Measurements from ENCODE around the gene TULP4.
"Not testable (repeated sequence)": the region's sequence is repeated elsewhere in the genome, so short reads cannot be mapped to it uniquely, and the experiment has no call there.

The TULP4 gene

DNA sequence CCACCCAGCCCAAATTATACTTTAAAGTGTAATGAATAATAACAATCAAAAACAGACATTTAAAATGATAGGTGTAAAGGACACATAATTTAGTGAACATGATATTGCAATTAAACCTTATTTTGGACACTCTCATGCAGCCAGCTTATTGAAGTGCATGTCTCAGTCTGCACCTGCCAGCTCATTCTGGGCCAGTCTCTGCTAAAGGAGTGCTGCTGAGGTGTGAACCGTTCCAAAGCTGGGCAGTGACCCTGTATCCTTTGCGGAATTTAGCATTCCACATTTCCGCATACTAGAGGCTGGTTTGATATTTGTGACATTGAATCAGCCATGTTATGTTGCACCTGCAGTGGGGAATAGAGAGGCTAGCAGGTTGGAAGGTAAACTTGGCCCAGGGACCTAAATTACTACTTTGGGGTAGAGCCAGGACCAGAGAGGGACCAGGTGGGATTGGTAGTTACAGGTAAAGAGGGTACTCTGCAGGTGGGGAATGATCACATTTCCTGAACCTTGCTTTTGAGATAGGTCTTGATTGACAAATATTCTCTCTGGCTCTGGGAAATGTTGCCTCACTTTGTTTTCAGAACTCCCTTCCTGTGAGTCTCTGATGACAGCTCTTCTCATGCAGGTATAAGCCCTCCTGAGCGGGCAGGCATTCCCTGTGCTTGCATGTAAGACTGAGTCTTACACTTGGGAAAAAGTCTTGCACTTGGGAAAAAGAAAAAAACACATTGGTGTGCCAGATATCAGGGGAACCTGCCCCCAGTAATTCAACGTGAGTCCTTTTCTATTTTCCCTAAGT, 26.2 kb downstream of the TULP4 start:
- no peaks in the 10 kb centered on the region for H3K4me1 ChIP-seq (ENCODE audit: control insufficient read depth, insufficient read depth, low read depth, low read length)

DNA sequence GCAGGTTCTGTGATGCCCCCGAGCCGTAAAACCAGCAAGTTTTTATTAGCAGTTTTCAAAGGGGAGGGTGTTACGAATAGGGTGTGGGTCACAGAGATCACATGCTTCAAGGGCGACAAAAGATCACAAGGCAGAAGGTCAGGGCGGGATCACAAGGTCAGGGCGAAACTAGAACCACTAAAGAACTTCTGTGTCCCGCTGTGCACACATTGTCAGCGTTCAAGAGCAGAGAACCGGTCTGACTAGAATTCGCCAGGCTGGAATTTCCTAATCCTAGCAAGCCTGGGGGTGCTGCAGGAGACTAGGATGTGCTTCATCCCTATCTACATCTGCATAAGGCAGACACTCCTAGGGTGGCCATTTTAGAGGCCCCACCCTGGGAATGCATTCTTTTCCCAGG, 26.9 kb downstream of the TULP4 start:
- not testable (repeated sequence) for H3K4me2 ChIP-seq (ENCODE audit: low read length, poor library complexity, severe bottlenecking); H3K4ac ChIP-seq (ENCODE audit: low read depth in 1 of 2, low read length in 2 of 2); H2AFZ ChIP-seq (ENCODE audit: low read depth, low read length); H2AK5ac ChIP-seq (ENCODE audit: low read length, severe bottlenecking); DNase-seq; H2BK5ac ChIP-seq (ENCODE audit: low read depth, low read length, poor library complexity, severe bottlenecking); H3K9me3 ChIP-seq (ENCODE audit: control insufficient read depth, low read length); H3K27me3 ChIP-seq (ENCODE audit: control insufficient read depth in 1 of 2, insufficient read depth in 1 of 2, low read length in 2 of 2); H2BK12ac ChIP-seq (ENCODE audit: low read length in 2 of 2); H3K23ac ChIP-seq (ENCODE audit: low read length in 2 of 2); H4K8ac ChIP-seq (ENCODE audit: low read length); H3K36me3 ChIP-seq (ENCODE audit: control insufficient read depth in 1 of 2, insufficient read depth in 2 of 2, low read depth in 1 of 2, low read length in 2 of 2); H3K14ac ChIP-seq (ENCODE audit: low read length in 2 of 2); H3K18ac ChIP-seq (ENCODE audit: low read depth in 1 of 2, low read length in 2 of 2); H2BK15ac ChIP-seq (ENCODE audit: low read depth, poor library complexity, severe bottlenecking); H3K9ac ChIP-seq (ENCODE audit: low read length); H3K27ac ChIP-seq (ENCODE audit: low read length, poor library complexity, severe bottlenecking); H4K91ac ChIP-seq (ENCODE audit: low read length); H3K4me1 ChIP-seq (ENCODE audit: control insufficient read depth, insufficient read depth, low read depth, low read length); H2BK120ac ChIP-seq (ENCODE audit: low read depth, low read length); H3K4me3 ChIP-seq (ENCODE audit: insufficient read depth in 1 of 2, low read depth in 1 of 2, low read length in 2 of 2)
- H3K79me1 ChIP-seq (replicated peaks; ENCODE audit: low read length, poor library complexity, severe bottlenecking), result peaks cover 26% of the 10 kb centered on the region
- WGBS, result 75% methylated on average over 10 of the region's 10 CpGs

More for the DNA sequence above, 26.2 kb downstream of the TULP4 start:
- Histone ChIP-seq H3K9ac (ENCODE audit: low read length) (no peak overlapping the region), H3K27me3 (ENCODE audit: control insufficient read depth in 1 of 2, insufficient read depth in 1 of 2, low read length in 2 of 2) (no peaks in the 10 kb centered on the region), H3K4ac (ENCODE audit: low read depth in 1 of 2, low read length in 2 of 2) (no peak overlapping the region), H3K23ac (ENCODE audit: low read length in 2 of 2) (no peak overlapping the region), H2BK120ac (ENCODE audit: low read depth, low read length) (no peak overlapping the region), H3K18ac (ENCODE audit: low read depth in 1 of 2, low read length in 2 of 2) (no peak overlapping the region), H3K14ac (ENCODE audit: low read length in 2 of 2) (no peak overlapping the region), H3K36me3 (ENCODE audit: control insufficient read depth in 1 of 2, insufficient read depth in 2 of 2, low read depth in 1 of 2, low read length in 2 of 2) (peaks cover 2 to 6% of the 10 kb centered on the region in 2 experiments), H2BK15ac (ENCODE audit: low read depth, poor library complexity, severe bottlenecking) (no peak overlapping the region), H2AK5ac (ENCODE audit: low read length, severe bottlenecking) (no peak overlapping the region), H3K4me2 (ENCODE audit: low read length, poor library complexity, severe bottlenecking) (no peak overlapping the region), H3K79me1 (replicated peaks; ENCODE audit: low read length, poor library complexity, severe bottlenecking) (peaks cover 30% of the 10 kb centered on the region), H4K8ac (ENCODE audit: low read length) (no peak overlapping the region), H3K4me3 (ENCODE audit: insufficient read depth in 1 of 2, low read depth in 1 of 2, low read length in 2 of 2) (no peak overlapping the region), H2BK12ac (ENCODE audit: low read length in 2 of 2) (no peak overlapping the region), H2BK5ac (ENCODE audit: low read depth, low read length, poor library complexity, severe bottlenecking) (no peak overlapping the region), H2AFZ (ENCODE audit: low read depth, low read length) (no peak overlapping the region), H3K27ac (ENCODE audit: low read length, poor library complexity, severe bottlenecking) (no peak overlapping the region), H4K91ac (ENCODE audit: low read length) (no peak overlapping the region), H3K9me3 (ENCODE audit: control insufficient read depth, low read length) (peaks cover 2% of the 10 kb centered on the region)
- 99% methylated on average over 5 of the region's 5 CpGs for WGBS
- no peak for DNase-seq

DNA sequence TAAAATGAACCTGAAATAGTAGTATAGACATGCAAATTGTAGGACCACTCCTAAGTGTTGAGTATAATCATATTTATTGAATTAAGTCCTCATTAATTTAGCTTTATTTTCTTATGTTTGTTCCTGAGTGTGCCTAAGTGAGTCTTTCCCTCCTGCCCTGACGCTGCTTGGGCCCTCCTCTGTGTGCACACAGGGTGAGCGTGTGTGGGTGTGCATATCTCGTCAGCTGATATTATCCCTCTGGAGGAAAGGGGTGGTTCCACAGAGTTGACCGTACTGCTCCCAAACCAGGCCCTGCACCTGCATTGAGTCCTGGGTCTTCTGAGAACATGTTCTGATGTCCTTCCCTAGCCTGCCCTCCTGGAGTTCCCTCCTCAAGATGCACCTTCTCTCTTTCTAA, 28.0 kb downstream of the TULP4 start:
- H2AFZ ChIP-seq (ENCODE audit: low read depth, low read length), result no peak overlapping the region
- H4K91ac ChIP-seq (ENCODE audit: low read length), result no peak overlapping the region
- H2BK15ac ChIP-seq (ENCODE audit: low read depth, poor library complexity, severe bottlenecking), result no peak overlapping the region
- no peak overlapping the region for H3K9ac ChIP-seq (ENCODE audit: low read length)
- H2BK5ac ChIP-seq (ENCODE audit: low read depth, low read length, poor library complexity, severe bottlenecking), result no peak overlapping the region
- H2BK120ac ChIP-seq (ENCODE audit: low read depth, low read length), result no peak overlapping the region
- no peak overlapping the region for H3K14ac ChIP-seq (ENCODE audit: low read length in 2 of 2)
- H4K8ac ChIP-seq (ENCODE audit: low read length), result no peak overlapping the region
- no peak overlapping the region for H3K4me2 ChIP-seq (ENCODE audit: low read length, poor library complexity, severe bottlenecking)
- no peak overlapping the region for H3K27ac ChIP-seq (ENCODE audit: low read length, poor library complexity, severe bottlenecking)
- no peak for DNase-seq
- no peak overlapping the region for H3K4ac ChIP-seq (ENCODE audit: low read depth in 1 of 2, low read length in 2 of 2)
- H3K18ac ChIP-seq (ENCODE audit: low read depth in 1 of 2, low read length in 2 of 2), result no peak overlapping the region
- H3K27me3 ChIP-seq (ENCODE audit: control insufficient read depth in 1 of 2, insufficient read depth in 1 of 2, low read length in 2 of 2), result no peaks in the 10 kb centered on the region
- no peaks in the 10 kb centered on the region for H3K4me1 ChIP-seq (ENCODE audit: control insufficient read depth, insufficient read depth, low read depth, low read length)
- H3K36me3 ChIP-seq (ENCODE audit: control insufficient read depth in 1 of 2, insufficient read depth in 2 of 2, low read depth in 1 of 2, low read length in 2 of 2), result peaks cover 2 to 6% of the 10 kb centered on the region in 2 experiments
- H2BK12ac ChIP-seq (ENCODE audit: low read length in 2 of 2), result no peak overlapping the region
- H2AK5ac ChIP-seq (ENCODE audit: low read length, severe bottlenecking), result no peak overlapping the region
- H3K4me3 ChIP-seq (ENCODE audit: insufficient read depth in 1 of 2, low read depth in 1 of 2, low read length in 2 of 2), result no peak overlapping the region
- H3K9me3 ChIP-seq (ENCODE audit: control insufficient read depth, low read length), result no peaks in the 10 kb centered on the region
- WGBS, result 95% methylated on average over 4 of the region's 4 CpGs
- H3K79me1 ChIP-seq (replicated peaks; ENCODE audit: low read length, poor library complexity, severe bottlenecking), result peaks cover 26% of the 10 kb centered on the region
- no peak overlapping the region for H3K23ac ChIP-seq (ENCODE audit: low read length in 2 of 2)

DNA sequence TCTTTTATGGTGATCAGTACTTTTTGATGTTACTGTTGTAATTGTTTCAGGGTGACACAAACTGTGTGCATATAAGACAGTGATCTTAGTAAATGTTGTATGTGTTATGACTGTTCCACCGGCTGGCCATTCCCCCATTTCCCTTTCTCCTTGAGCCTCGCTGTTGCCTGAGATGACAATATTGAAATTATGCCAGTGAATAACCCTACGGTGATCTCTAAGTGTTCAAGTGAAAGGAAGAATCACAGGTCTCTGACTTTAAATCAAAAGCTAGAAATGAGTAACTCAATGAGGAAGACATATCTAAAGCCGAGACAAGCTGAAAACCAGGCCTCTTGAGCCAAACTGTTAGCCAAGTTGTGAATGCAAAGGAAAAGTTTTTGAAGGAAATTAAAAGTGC, 32.3 kb downstream of the TULP4 start:
- Histone ChIP-seq H3K4me1 (ENCODE audit: control insufficient read depth, insufficient read depth, low read depth, low read length) (no peaks in the 10 kb centered on the region), H2BK15ac (ENCODE audit: low read depth, poor library complexity, severe bottlenecking) (no peak overlapping the region), H3K9ac (ENCODE audit: low read length) (no peak overlapping the region), H3K14ac (ENCODE audit: low read length in 2 of 2) (no peak overlapping the region), H3K4me3 (ENCODE audit: insufficient read depth in 1 of 2, low read depth in 1 of 2, low read length in 2 of 2) (no peak overlapping the region), H3K4ac (ENCODE audit: low read depth in 1 of 2, low read length in 2 of 2) (no peak overlapping the region), H3K23ac (ENCODE audit: low read length in 2 of 2) (no peak overlapping the region), H3K36me3 (ENCODE audit: control insufficient read depth in 1 of 2, insufficient read depth in 2 of 2, low read depth in 1 of 2, low read length in 2 of 2) (peaks cover 0 to 6% of the 10 kb centered on the region in 2 experiments), H2BK5ac (ENCODE audit: low read depth, low read length, poor library complexity, severe bottlenecking) (no peak overlapping the region), H4K91ac (ENCODE audit: low read length) (no peak overlapping the region), H3K79me1 (replicated peaks; ENCODE audit: low read length, poor library complexity, severe bottlenecking) (peaks cover 27% of the 10 kb centered on the region), H3K18ac (ENCODE audit: low read depth in 1 of 2, low read length in 2 of 2) (no peak overlapping the region), H4K8ac (ENCODE audit: low read length) (no peak overlapping the region), H3K27me3 (ENCODE audit: control insufficient read depth in 1 of 2, insufficient read depth in 1 of 2, low read length in 2 of 2) (no peaks in the 10 kb centered on the region), H2AK5ac (ENCODE audit: low read length, severe bottlenecking) (no peak overlapping the region), H2BK120ac (ENCODE audit: low read depth, low read length) (no peak overlapping the region), H3K9me3 (ENCODE audit: control insufficient read depth, low read length) (no peaks in the 10 kb centered on the region), H3K27ac (ENCODE audit: low read length, poor library complexity, severe bottlenecking) (no peak overlapping the region), H2BK12ac (ENCODE audit: low read length in 2 of 2) (no peak overlapping the region), H2AFZ (ENCODE audit: low read depth, low read length) (no peak overlapping the region), H3K4me2 (ENCODE audit: low read length, poor library complexity, severe bottlenecking) (no peak overlapping the region)
- no peak for DNase-seq
- WGBS, result 100% methylated on average over 4 of the region's 4 CpGs
